ENCODE data around the gene GPD1.

Gene GPD1

GRCh38 chr12:50102646-50103309, 1.0 kb upstream of the GPD1 start:
- Mint-ChIP-seq H3K4me1 (ENCODE audit: low read depth) (no peaks in the 10 kb centered on the region), H3K27me3 (no peaks in the 10 kb centered on the region), H3K4me3 (no peak overlapping the region), H3K9me3 (no peaks in the 10 kb centered on the region), H3K27ac (no peak overlapping the region), H3K36me3 (ENCODE audit: low read depth) (peaks cover 35% of the 10 kb centered on the region)

DNA sequence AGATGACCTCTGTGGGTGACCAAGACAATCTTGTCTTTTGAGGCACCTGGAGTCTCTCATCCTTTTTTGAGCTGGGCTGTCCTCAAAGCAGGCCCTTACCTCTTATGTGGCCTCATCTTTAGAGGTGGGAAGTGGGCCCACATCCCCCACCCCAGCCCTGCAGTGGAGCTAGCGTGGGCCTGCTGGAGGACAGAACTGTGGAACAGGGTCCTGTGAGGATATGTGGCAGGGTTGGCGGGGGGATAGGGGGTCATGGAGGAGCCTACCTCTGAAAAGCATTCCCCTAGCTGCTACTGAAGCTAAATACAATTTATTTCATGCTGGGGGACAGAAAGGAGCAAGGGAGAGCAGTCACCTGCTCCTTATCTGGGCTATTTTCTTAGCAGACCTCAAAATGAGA, 457 bp upstream of the GPD1 start:
- H3K9me3 Mint-ChIP-seq = no peaks in the 10 kb centered on the region
- H3K4me1 Mint-ChIP-seq (ENCODE audit: low read depth) = peaks cover under 1% of the 10 kb centered on the region
- H3K27me3 Mint-ChIP-seq = no peaks in the 10 kb centered on the region
- no peak overlapping the region for H3K4me3 Mint-ChIP-seq
- H3K36me3 Mint-ChIP-seq (ENCODE audit: low read depth) = peaks cover 29% of the 10 kb centered on the region
- H3K27ac Mint-ChIP-seq = no peak overlapping the region

GRCh38 chr12:50104417-50105366, 884 bp downstream of the GPD1 start:
- H3K9me3 Mint-ChIP-seq = no peaks in the 10 kb centered on the region
- H3K36me3 Mint-ChIP-seq (ENCODE audit: low read depth) = peaks cover 17% of the 10 kb centered on the region
- H3K27me3 Mint-ChIP-seq = no peaks in the 10 kb centered on the region
- no peak overlapping the region for H3K4me3 Mint-ChIP-seq
- H3K27ac Mint-ChIP-seq = no peak overlapping the region
- peaks cover 8% of the 10 kb centered on the region for H3K4me1 Mint-ChIP-seq (ENCODE audit: low read depth)

- no peaks in the 10 kb centered on the region for H3K27me3 Mint-ChIP-seq
- H3K27ac Mint-ChIP-seq = no peak overlapping the region
- H3K36me3 Mint-ChIP-seq (ENCODE audit: low read depth) = peaks cover 7% of the 10 kb centered on the region
- peaks cover 18% of the 10 kb centered on the region for H3K4me1 Mint-ChIP-seq (ENCODE audit: low read depth)
- H3K9me3 Mint-ChIP-seq = no peaks in the 10 kb centered on the region
- H3K4me3 Mint-ChIP-seq = no peak overlapping the region
These were observed 2.2 kb downstream of the GPD1 start for GRCh38 chr12:50105913-50106450.

DNA sequence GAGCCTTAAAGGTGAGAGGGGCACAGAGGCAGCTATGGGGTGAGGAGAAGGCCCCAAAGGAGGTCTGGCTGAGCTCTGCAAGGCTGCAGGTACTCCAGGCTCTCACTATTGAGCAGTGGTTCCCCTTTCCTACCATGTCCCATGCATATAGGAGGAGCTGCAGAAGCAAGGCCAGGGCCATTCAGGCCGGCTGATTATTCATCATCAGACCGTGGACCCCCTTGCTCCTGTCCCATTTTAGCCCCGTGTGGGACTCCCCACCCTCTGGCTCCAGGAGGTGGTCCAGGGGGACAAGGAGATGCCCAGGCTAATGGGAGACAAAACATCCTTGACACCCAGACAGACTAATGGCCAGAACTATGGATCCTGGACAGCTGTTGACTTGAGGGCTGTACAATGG, 3.1 kb downstream of the GPD1 start:
- H3K4me1 Mint-ChIP-seq (ENCODE audit: low read depth) = peaks cover 24% of the 10 kb centered on the region
- H3K27me3 Mint-ChIP-seq = no peaks in the 10 kb centered on the region
- H3K9me3 Mint-ChIP-seq = no peaks in the 10 kb centered on the region
- H3K27ac Mint-ChIP-seq = no peak overlapping the region
- peaks cover under 1% of the 10 kb centered on the region for H3K36me3 Mint-ChIP-seq (ENCODE audit: low read depth)
- no peak overlapping the region for H3K4me3 Mint-ChIP-seq

GRCh38 chr12:50107416-50108268, 3.8 kb downstream of the GPD1 start:
- Mint-ChIP-seq H3K27ac (no peak overlapping the region), H3K4me1 (ENCODE audit: low read depth) (peaks cover 26% of the 10 kb centered on the region), H3K4me3 (no peak overlapping the region), H3K9me3 (no peaks in the 10 kb centered on the region), H3K27me3 (no peaks in the 10 kb centered on the region), H3K36me3 (ENCODE audit: low read depth) (no peaks in the 10 kb centered on the region)

- Mint-ChIP-seq H3K4me1 (ENCODE audit: low read depth) (peaks cover 38% of the 10 kb centered on the region), H3K4me3 (no peak overlapping the region), H3K9me3 (no peaks in the 10 kb centered on the region), H3K27ac (peak overlapping the region; percentile 36), H3K36me3 (ENCODE audit: low read depth) (peaks cover under 1% of the 10 kb centered on the region), H3K27me3 (no peaks in the 10 kb centered on the region)
These were observed 5.5 kb downstream of the GPD1 start for GRCh38 chr12:50109319-50109718.

GRCh38 chr12:50110127-50110761, 6.4 kb downstream of the GPD1 start:
- Mint-ChIP-seq H3K36me3 (ENCODE audit: low read depth) (peaks cover 4% of the 10 kb centered on the region), H3K9me3 (no peaks in the 10 kb centered on the region), H3K27me3 (no peaks in the 10 kb centered on the region), H3K4me1 (ENCODE audit: low read depth) (peaks cover 41% of the 10 kb centered on the region), H3K27ac (peak overlapping the region; percentile 78), H3K4me3 (peak overlapping the region; percentile 42)

DNA sequence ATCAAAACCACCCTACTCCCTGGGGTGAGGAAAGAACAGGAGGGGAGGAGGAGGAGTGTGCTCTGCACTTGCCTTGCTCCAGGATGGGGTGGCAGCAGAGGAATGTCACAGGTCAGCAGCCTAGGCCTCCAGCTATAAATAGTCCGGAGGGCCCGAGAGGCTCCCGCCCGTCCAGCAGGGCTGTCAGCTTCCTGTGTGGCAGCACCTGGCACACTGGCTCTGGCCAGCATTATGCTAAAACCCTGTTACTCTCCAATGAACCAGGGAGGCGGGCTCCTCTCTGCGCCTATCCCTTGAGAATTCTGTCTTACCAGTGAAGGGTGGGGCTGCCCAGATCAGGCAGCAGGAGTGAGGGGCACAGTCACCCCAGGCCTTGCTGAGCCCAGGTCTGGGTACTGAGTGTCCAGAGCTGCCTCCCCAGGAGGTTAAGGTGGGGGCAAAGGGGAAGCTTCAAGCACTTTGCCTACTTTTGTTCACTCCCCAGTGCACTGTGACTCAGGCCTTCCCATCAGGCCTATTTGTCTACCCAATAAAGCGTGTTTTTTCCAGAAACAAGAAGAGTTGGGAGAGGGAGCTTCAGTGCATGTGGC, 7.0 kb downstream of the GPD1 start:
- H3K4me1 Mint-ChIP-seq (ENCODE audit: low read depth) = peaks cover 47% of the 10 kb centered on the region

DNA sequence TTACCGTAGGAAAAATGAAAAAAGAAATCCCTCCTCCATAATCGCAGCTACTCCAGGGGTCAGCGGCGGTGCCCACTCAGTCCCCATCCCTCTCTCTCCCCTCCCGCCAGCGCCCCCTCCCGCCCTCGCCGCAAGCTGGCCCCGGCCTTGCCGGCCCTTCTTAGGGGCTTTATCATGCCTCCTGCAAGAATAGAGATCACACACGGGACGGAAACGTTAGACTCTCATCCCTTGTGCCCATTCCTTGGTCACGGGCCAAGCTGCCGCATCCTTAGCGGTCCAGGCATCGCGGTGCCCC, 7.5 kb downstream of the GPD1 start:
- Mint-ChIP-seq H3K36me3 (ENCODE audit: low read depth) (peaks cover 11% of the 10 kb centered on the region), H3K9me3 (no peaks in the 10 kb centered on the region), H3K27ac (peak overlapping the region; percentile 94), H3K27me3 (no peaks in the 10 kb centered on the region), H3K4me1 (ENCODE audit: low read depth) (peaks cover 52% of the 10 kb centered on the region), H3K4me3 (peak overlapping the region; percentile 97)

More for the DNA sequence above, 7.0 kb downstream of the GPD1 start:
- Mint-ChIP-seq H3K27ac (peak overlapping the region; percentile 94), H3K27me3 (no peaks in the 10 kb centered on the region), H3K36me3 (ENCODE audit: low read depth) (peaks cover 6% of the 10 kb centered on the region), H3K4me3 (peak overlapping the region; percentile 97), H3K9me3 (no peaks in the 10 kb centered on the region)

DNA sequence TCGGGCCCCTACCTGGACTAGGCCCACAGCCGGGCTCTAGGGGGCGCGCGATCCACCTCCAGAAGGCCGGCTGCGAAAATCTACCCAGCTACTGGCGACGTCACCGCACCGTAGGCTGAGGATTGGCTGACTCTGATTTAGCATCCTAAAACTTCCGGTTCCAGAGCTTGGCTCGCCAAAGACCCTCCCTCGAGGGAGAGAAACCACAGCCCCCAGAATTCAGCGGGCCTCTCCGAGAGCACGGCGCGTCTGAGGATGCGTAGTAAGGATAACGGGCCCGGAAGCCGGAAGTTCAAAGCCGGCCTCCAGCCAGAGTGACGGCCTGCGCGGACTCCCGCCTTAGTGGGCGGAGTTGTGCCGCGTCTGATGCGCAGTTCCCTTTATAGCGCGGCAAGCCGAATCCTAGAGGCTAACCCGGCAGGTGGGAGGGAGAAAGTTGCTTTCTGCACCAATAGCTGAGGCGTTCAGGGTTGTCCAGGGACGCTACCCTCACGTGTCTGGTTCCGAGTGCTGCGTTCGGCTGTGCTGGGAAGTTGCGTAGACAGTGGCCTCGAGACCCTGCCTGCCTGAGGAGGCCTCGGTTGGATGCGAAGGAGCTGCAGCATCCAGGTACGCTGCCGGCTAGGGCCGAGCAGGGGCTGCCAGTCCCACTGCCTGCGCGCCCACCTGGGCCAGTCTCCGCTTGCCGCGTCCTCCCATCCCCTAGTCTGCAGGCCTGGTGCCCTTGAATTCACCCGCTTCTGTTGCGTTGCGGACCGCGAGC, 8.1 kb downstream of the GPD1 start, which contains the start of gene COX14:
Gene COX14, plus strand, starts transcription at position 544 of the 763 bp plus-strand sequence. CDS start 7,808 bp downstream, outside the sequence.
- Mint-ChIP-seq H3K27ac (peak within 1 kb of the TSS; percentile 94), H3K4me3 (peak within 1 kb of the TSS; percentile 97), H3K4me1 (ENCODE audit: low read depth) (peaks cover 57% of the 10 kb centered on the region), H3K36me3 (ENCODE audit: low read depth) (peaks cover 17% of the 10 kb centered on the region), H3K9me3 (no peaks in the 10 kb centered on the region), H3K27me3 (no peaks in the 10 kb centered on the region)

- peaks cover 17% of the 10 kb centered on the region for H3K36me3 Mint-ChIP-seq (ENCODE audit: low read depth)
- H3K9me3 Mint-ChIP-seq = no peaks in the 10 kb centered on the region
- peak overlapping the region; percentile 94 for H3K27ac Mint-ChIP-seq
- no peaks in the 10 kb centered on the region for H3K27me3 Mint-ChIP-seq
- H3K4me1 Mint-ChIP-seq (ENCODE audit: low read depth) = peaks cover 61% of the 10 kb centered on the region
- H3K4me3 Mint-ChIP-seq = peak overlapping the region; percentile 97
These were observed 8.8 kb downstream of the GPD1 start for GRCh38 chr12:50112456-50113218.

All from stimulated activated naive CD8-positive, alpha-beta T cell treated with anti-CD3 and anti-CD28 coated beads, Interleukin-15, Interleukin-2, amounts not matched to agents 100 ng/mL and 50 ng/mL, for 24 hours (primary cell).